Right cardiac atrium (tissue), 5 donors: Measurements from ENCODE around the gene TBCA. TPM values are rescaled to one million over a fixed set of nuclear protein-coding genes. Genes with fewer than 3 reads are reported as not detected.

ENCODE experiments used
- ATAC-seq, 2 donors: fragments of 200-7000 bp; cut with Tn5 transposase; one replicate each; pipeline versions ENCODE4 v1.8.0 to v1.9.1; 2020; ENCODE audit warnings: moderate library complexity in 2 of 2, mild to moderate bottlenecking in 1 of 2
- DNase-seq, 3 donors: peaks; one replicate each; pipeline ENCODE4 v3.0.0-alpha.2; 2020
- H3K27ac ChIP-seq: one replicate; pipeline ENCODE4 v1.5.1; 2013; ENCODE audit warnings: mild to moderate bottlenecking, low read length, control low read depth, moderate library complexity
- H3K27me3 ChIP-seq: one replicate; pipeline ENCODE4 v1.6.1; 2013; ENCODE audit not compliant: control insufficient read depth, insufficient read depth
- H3K4me1 ChIP-seq: one replicate; pipeline ENCODE4 v1.6.1; 2013; ENCODE audit warnings: low read length; ENCODE audit not compliant: control insufficient read depth, insufficient read depth
- H3K4me3 ChIP-seq: one replicate; pipeline ENCODE4 v1.5.1; 2013; ENCODE audit warnings: low read length, control low read depth
- H3K9me3 ChIP-seq: one replicate; pipeline ENCODE4 v1.6.1; 2013; ENCODE audit warnings: low read length; ENCODE audit not compliant: control insufficient read depth
- WGBS: extraction: QIAGEN DNeasy Blood & Tissue Kit; methylation state at CpG from one replicate; pipeline ENCODE4 v1.1.7; 2013; 5-methylcytosine and 5-hydroxymethylcytosine counted together
- intact Hi-C, 4 donors: fragments of 100-400 bp; cut with DNase I; formaldehyde crosslinking; loops; one replicate each; pipeline versions ENCODE4 v1.11.0 to v1.14.0; 2022 to 2023
- polyA plus RNA-seq: library from polyadenylated mRNA; stranded (reverse); fragments of 200-250 nt; gene quantifications from one replicate; pipeline ENCODE4 v1.2.3, GENCODE V29; 2013
- total RNA-seq, 4 donors: library from RNA; stranded (reverse); fragmentation: NEBNext Ultra II Directional; extraction: Animal tissue kit (Norgen Biotek cat#: 25700); gene quantifications; one replicate each; pipeline ENCODE4 v1.2.1, GENCODE V29; 2021
- donor health status: healthy with polysubstance abuse.
- donor health status: DM: no; HTN: yes; CAD: no.
- donor health status: DM: no; HTN: no; CAD: no.
- donor health status: DM: no; HTN: yes; CAD: no; lungs with severe emphysema.
- donor health status: DM: yes; HTN: yes; CAD: no.

The TBCA gene
- total and polyA plus RNA-seq, 5 donors: 123 to 183 (median 154) TPM

DNA sequence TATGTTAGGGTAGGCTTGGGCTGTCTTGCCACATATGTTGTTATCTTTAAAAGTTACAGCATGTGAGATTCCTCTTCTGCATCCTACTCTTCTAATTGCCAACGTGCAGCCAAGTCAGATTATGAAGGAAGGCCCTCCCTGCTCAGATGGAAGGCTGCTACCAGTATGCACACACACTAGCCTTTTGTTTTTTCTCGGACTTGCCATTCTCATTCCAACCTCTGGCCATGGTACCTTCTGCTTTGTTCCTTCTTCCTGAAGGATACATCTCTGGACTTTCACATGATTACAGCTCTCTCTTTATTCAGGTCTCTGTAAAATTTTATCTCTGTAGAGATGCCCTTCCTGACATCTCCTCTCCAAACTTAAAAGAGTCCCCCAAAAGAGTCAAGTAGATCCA is 124.8 kb downstream of the TBCA start:
- no peaks in the 10 kb centered on the region for H3K27me3 ChIP-seq
- no peak overlapping the region for H3K4me3 ChIP-seq
- WGBS: 28% methylated on average over 2 of the region's 2 CpGs
- DNase-seq (no peak), ATAC-seq (no peak)
- H3K4me1 ChIP-seq: no peaks in the 10 kb centered on the region
- no peak overlapping the region for H3K27ac ChIP-seq
- no peaks in the 10 kb centered on the region for H3K9me3 ChIP-seq
- intact Hi-C loops: no loop called here

DNA sequence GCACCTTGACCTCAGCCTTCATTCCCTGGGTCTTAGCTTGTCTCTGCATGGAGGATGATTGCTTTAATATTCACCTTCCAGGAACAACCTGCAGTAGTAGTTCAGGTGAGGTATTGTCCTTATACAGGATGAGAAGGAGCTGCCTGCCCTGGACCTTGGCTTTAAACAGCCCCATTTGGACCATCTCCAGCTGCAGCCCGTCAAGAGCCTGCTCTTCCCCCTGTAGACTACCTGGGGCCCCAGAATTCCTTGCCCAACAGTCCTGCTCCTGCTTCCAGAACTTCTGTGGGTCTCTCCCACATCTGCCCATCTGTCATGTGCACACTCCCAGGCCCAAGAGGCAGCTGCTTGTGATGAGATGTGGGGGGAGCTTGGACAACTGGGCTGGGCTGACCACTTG is 125.5 kb downstream of the TBCA start:
- H3K9me3 ChIP-seq: no peaks in the 10 kb centered on the region
- no peaks in the 10 kb centered on the region for H3K4me1 ChIP-seq
- no peak overlapping the region for H3K27ac ChIP-seq
- ATAC-seq (no peak), DNase-seq (no peak)
- no peak overlapping the region for H3K4me3 ChIP-seq
- WGBS: 50% methylated on average over 1 of the region's 1 CpG
- intact Hi-C loops: no loop called here
- no peaks in the 10 kb centered on the region for H3K27me3 ChIP-seq

- Histone ChIP-seq H3K27ac (no peak overlapping the region), H3K9me3 (no peaks in the 10 kb centered on the region), H3K4me3 (no peak overlapping the region), H3K27me3 (no peaks in the 10 kb centered on the region), H3K4me1 (no peaks in the 10 kb centered on the region)
- WGBS: 94% methylated on average over 2 of the region's 2 CpGs
- DNase-seq (no peak), ATAC-seq (no peak)
- intact Hi-C loops: loop anchor here in 1 of 4 donors (10.0 kb wide), 1 partner anchor 355 kb away; no protein-coding TSS in a partner anchor
Measured at GRCh38 chr5:77649776-77650175, 126.4 kb downstream of the TBCA start.

DNA sequence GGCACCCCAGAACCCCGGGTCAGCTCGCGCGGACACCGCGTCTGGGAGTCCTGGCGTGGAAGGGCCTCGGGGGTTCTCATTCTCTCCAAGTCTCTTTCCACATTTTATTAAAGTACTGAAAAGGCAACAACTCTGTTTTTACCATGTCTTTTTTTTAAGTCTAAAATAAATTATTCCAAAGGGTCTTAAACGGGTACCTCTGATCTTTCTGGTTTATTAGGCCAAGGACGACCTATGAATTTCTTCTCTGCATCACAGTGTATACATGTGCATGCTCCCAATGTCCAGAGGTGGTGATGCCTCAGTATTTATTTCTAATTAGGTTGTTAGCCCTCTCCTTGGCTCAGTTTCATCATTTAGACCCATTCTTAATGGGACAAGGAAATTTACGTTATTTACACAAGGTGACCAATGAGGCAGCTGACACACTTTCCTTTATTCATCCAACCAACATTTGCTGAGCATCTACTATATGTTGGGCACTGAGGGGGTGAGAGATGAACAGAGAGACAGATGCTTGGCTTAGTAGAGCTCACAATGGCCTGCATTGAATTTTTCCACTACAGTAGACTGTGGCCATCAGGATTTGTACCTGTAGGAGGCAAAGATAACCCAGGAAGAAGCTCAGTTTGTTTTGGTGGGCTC is 130.0 kb downstream of the TBCA start:
- Histone ChIP-seq H3K27me3 (no peaks in the 10 kb centered on the region), H3K4me1 (no peaks in the 10 kb centered on the region), H3K4me3 (no peak overlapping the region), H3K27ac (no peak overlapping the region), H3K9me3 (no peaks in the 10 kb centered on the region)
- 44% methylated on average over 11 of the region's 11 CpGs for WGBS
- intact Hi-C loops: loop anchor here in 1 of 4 donors (10.0 kb wide), 1 partner anchor 359 kb away; no protein-coding TSS in a partner anchor
- no peak for DNase-seq
- no peak for ATAC-seq

- peak overlapping the region; percentile 56 for H3K4me3 ChIP-seq
- WGBS: 2% methylated on average over 80 of the region's 80 CpGs
- no peak overlapping the region for H3K27ac ChIP-seq
- no peaks in the 10 kb centered on the region for H3K27me3 ChIP-seq
- no peaks in the 10 kb centered on the region for H3K9me3 ChIP-seq
- peaks cover 1% of the 10 kb centered on the region for H3K4me1 ChIP-seq
- peak in 2 of 3 donors; percentile 60 to 74 for DNase-seq
- peak; percentile 78 to 86 for ATAC-seq
- intact Hi-C loops: loop anchor here in 1 of 4 donors (10.0 kb wide), 1 partner anchor 359 kb away; no protein-coding TSS in a partner anchor
Measured at GRCh38 chr5:77645158-77645994, 130.8 kb downstream of the TBCA start.

- ATAC-seq (no peak), DNase-seq (no peak)
- Histone ChIP-seq H3K27ac (no peak overlapping the region), H3K27me3 (no peaks in the 10 kb centered on the region), H3K4me1 (peaks cover 1% of the 10 kb centered on the region), H3K4me3 (peak overlapping the region; percentile 56), H3K9me3 (no peaks in the 10 kb centered on the region)
- intact Hi-C loops: loop anchor here in 1 of 4 donors (10.0 kb wide), 1 partner anchor 360 kb away; no protein-coding TSS in a partner anchor
- 8% methylated on average over 33 of the region's 33 CpGs for WGBS
Measured at GRCh38 chr5:77644371-77645157, 131.6 kb downstream of the TBCA start.

- H3K27ac ChIP-seq: no peak overlapping the region
- no peaks in the 10 kb centered on the region for H3K9me3 ChIP-seq
- ATAC-seq: no peak
- H3K4me3 ChIP-seq: no peak overlapping the region
- intact Hi-C loops: loop anchor here in 1 of 4 donors (10.0 kb wide), 1 partner anchor 361 kb away; no protein-coding TSS in a partner anchor
- WGBS: 9% methylated on average over 28 of the region's 28 CpGs
- peaks cover 3% of the 10 kb centered on the region for H3K4me1 ChIP-seq
- H3K27me3 ChIP-seq: no peaks in the 10 kb centered on the region
- DNase-seq: no peak
Measured at GRCh38 chr5:77643654-77644370, 132.3 kb downstream of the TBCA start.

DNA sequence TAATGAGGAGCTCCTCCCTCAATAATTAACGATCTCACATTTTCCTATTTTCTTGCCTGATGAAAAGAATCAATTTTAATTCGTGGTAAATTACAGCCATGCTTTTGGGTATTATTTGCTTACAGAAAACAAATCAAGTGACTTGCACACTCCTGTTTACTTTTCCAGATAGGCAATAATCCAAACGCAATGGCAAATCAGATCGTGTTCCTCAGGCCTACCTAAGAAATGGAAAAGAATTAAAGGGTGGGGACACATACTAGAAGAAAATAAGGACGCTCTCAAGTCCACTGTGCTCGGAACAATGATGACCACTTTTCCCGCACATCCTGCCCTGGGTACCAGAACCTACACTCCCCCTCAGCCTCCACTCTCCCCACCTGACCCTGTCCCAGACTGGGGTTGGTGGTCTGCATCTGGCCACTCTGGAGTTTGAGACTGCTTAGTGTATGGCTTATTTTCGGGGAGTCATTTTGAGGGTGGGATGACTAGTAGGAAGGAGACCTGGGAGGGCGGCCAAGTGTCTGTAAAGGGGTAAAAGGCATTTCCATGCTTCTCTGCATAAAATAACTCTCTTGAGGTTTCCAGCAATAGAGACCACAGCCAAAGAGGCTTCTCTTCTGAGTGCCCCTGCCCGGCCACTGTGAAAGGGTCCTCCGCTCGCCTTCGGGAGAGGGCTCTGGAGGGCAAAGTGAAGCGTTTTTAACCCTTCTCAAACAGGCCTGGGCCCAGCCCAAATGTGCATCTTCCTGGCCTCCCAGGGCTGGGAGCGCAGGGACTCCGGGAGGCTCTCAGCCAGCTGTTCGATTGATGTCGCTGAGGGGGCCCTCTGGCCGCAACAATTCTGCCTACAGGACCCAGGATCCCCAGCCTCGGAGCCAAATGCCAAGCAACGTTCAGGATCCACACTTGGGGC is 133.1 kb downstream of the TBCA start:
- intact Hi-C loops: loop anchor here in 1 of 4 donors (10.0 kb wide), 1 partner anchor 362 kb away; no protein-coding TSS in a partner anchor
- Histone ChIP-seq H3K4me3 (no peak overlapping the region), H3K27ac (no peak overlapping the region), H3K27me3 (no peaks in the 10 kb centered on the region), H3K4me1 (peaks cover 6% of the 10 kb centered on the region), H3K9me3 (no peaks in the 10 kb centered on the region)
- no peak for ATAC-seq
- WGBS: 8% methylated on average over 21 of the region's 21 CpGs
- peak in 1 of 3 donors; percentile 42 for DNase-seq

- Histone ChIP-seq H3K4me3 (no peak overlapping the region), H3K4me1 (peaks cover 6% of the 10 kb centered on the region), H3K27me3 (no peaks in the 10 kb centered on the region), H3K27ac (no peak overlapping the region), H3K9me3 (no peaks in the 10 kb centered on the region)
- no peak for DNase-seq
- ATAC-seq: no peak
- WGBS: 14% methylated on average over 19 of the region's 19 CpGs
- intact Hi-C loops: loop anchor here in 1 of 4 donors (10.0 kb wide), 1 partner anchor 363 kb away; no protein-coding TSS in a partner anchor
Measured at GRCh38 chr5:77641963-77642737, 134.0 kb downstream of the TBCA start.
